IPS-20b (cell line): ENCODE measurements around the gene NR2F2.
"Not testable (repeated sequence)": the region's sequence is repeated elsewhere in the genome, so short reads cannot be mapped to it uniquely, and the experiment has no call there.

Experiments
- H3K27ac ChIP-seq: one replicate; pipeline ENCODE4 v1.5.1; 2013; ENCODE audit warnings: low read length
- H3K27me3 ChIP-seq: 2 replicates; pipeline ENCODE4 v1.6.1; 2013; ENCODE audit warnings: mild to moderate bottlenecking, low read length, inconsistent platforms; ENCODE audit not compliant: insufficient read depth
- H3K36me3 ChIP-seq: 2 replicates; pipeline ENCODE4 v1.6.1; 2013; ENCODE audit warnings: low read depth, mild to moderate bottlenecking, inconsistent platforms, low read length, moderate library complexity; ENCODE audit not compliant: insufficient read depth
- H3K4me1 ChIP-seq: 2 replicates; pipeline ENCODE4 v1.6.1; 2013; ENCODE audit warnings: mild to moderate bottlenecking, control low read depth, inconsistent platforms, low read length, moderate library complexity; ENCODE audit not compliant: insufficient read depth
- H3K4me3 ChIP-seq: 2 replicates; pipeline ENCODE4 v1.5.1; 2013; ENCODE audit warnings: mild to moderate bottlenecking, low read length, inconsistent platforms
- H3K9ac ChIP-seq: 2 replicates; pipeline ENCODE4 v1.6.1; 2013; ENCODE audit warnings: low read depth, mild to moderate bottlenecking, inconsistent platforms, low read length, moderate library complexity
- H3K9me3 ChIP-seq: 2 replicates; pipeline ENCODE4 v1.6.1; 2013; ENCODE audit warnings: mild to moderate bottlenecking, low read depth, low read length, inconsistent platforms; ENCODE audit not compliant: insufficient read depth

NR2F2 gene

DNA sequence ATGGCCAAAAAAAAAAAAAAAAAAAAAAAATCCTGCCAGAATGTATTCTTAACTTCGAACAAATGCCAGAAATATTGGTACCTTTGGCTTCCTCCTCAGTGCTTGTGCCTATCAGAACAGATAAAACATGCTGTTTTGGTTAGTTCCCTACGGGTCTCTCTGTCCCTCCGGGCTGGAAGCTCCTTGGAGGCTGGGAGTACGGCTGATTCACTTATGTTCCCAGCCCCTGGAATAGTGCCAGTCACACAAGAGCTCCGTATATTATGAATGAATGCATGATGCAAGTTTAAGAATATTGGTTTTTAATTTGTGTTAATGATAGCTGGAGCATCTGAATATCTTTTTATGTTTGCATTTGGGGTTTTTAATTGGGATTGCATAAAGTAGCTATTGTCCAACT lies 44.0 kb downstream of the NR2F2 start:
- Histone ChIP-seq H3K4me1 (no peaks in the 10 kb centered on the region), H3K27me3 (peaks cover 68% of the 10 kb centered on the region)

GRCh38 chr15:96379592-96379991 lies 49.1 kb downstream of the NR2F2 start:
- not testable (repeated sequence) for H3K4me1 ChIP-seq, H3K4me3 ChIP-seq, H3K27ac ChIP-seq, H3K36me3 ChIP-seq, H3K9me3 ChIP-seq, H3K9ac ChIP-seq
- H3K27me3 ChIP-seq, result peaks cover 22% of the 10 kb centered on the region

More for the DNA sequence above, 44.0 kb downstream of the NR2F2 start:
- H3K4me3 ChIP-seq, result no peak overlapping the region
- H3K9ac ChIP-seq, result no peak overlapping the region
- H3K27ac ChIP-seq, result no peak overlapping the region
- no peaks in the 10 kb centered on the region for H3K9me3 ChIP-seq
- H3K36me3 ChIP-seq, result no peaks in the 10 kb centered on the region

- H3K27me3 ChIP-seq, result peaks cover 5% of the 10 kb centered on the region
These were observed 51.0 kb downstream of the NR2F2 start for GRCh38 chr15:96381463-96381862.

GRCh38 chr15:96385195-96385594 lies 54.7 kb downstream of the NR2F2 start:
- Histone ChIP-seq H3K27me3 (peaks cover 7% of the 10 kb centered on the region; the same call in 1 of the 2 replicates), H3K4me3 (no peak overlapping the region), H3K36me3 (no peaks in the 10 kb centered on the region), H3K4me1 (no peaks in the 10 kb centered on the region), H3K27ac (no peak overlapping the region), H3K9me3 (0 out of 2 replicates have a peak, but pooled peaks cover 4% of the 10 kb centered on the region), H3K9ac (no peak overlapping the region)

More at GRCh38 chr15:96381463-96381862, 51.0 kb downstream of the NR2F2 start:
- Histone ChIP-seq H3K4me1 (no peaks in the 10 kb centered on the region), H3K9ac (no peak overlapping the region), H3K27ac (no peak overlapping the region), H3K4me3 (no peak overlapping the region), H3K36me3 (no peaks in the 10 kb centered on the region), H3K9me3 (0 out of 2 replicates have a peak, but pooled peaks cover 4% of the 10 kb centered on the region)

GRCh38 chr15:96388673-96389072 lies 58.2 kb downstream of the NR2F2 start:
- H3K36me3 ChIP-seq, result no peaks in the 10 kb centered on the region
- H3K4me1 ChIP-seq, result peaks cover 13% of the 10 kb centered on the region
- H3K4me3 ChIP-seq, result no peak overlapping the region
- no peak overlapping the region for H3K27ac ChIP-seq
- H3K9me3 ChIP-seq, result 0 out of 2 replicates have a peak, but pooled peaks cover 4% of the 10 kb centered on the region
- H3K9ac ChIP-seq, result no peak overlapping the region
- H3K27me3 ChIP-seq, result peaks cover 25% of the 10 kb centered on the region
